BLaER1 (cell line): Measurements from ENCODE around the gene CCDC28B.
"Not testable (repeated sequence)": the region's sequence is repeated elsewhere in the genome, so short reads cannot be mapped to it uniquely, and the experiment has no call there.

Experiments
- H3K27ac ChIP-seq: shearing (Covaris generic); formaldehyde crosslinking; 2 replicates; pipeline ENCODE4 v1.8.1; 2022
- H3K27me3 ChIP-seq: shearing (Covaris generic); formaldehyde crosslinking; 2 replicates; pipeline ENCODE4 v1.8.1; 2022
- H3K36me3 ChIP-seq: shearing (Covaris generic); formaldehyde crosslinking; 2 replicates; pipeline ENCODE4 v1.8.1; 2022
- H3K4me1 ChIP-seq: shearing (Covaris generic); formaldehyde crosslinking; 2 replicates; pipeline ENCODE4 v1.8.1; 2022
- H3K4me2 ChIP-seq: shearing (Covaris generic); formaldehyde crosslinking; 2 replicates; pipeline ENCODE4 v1.8.1; 2022
- H3K4me3 ChIP-seq: shearing (Covaris generic); formaldehyde crosslinking; 2 replicates; pipeline ENCODE4 v1.8.1; 2022
- H3K9ac ChIP-seq: shearing (Covaris generic); formaldehyde crosslinking; 2 replicates; pipeline ENCODE4 v1.8.1; 2022
- H3K9me3 ChIP-seq: shearing (Covaris generic); formaldehyde crosslinking; 2 replicates; pipeline ENCODE4 v1.8.1; 2022
- H4K20me1 ChIP-seq: shearing (Covaris generic); formaldehyde crosslinking; 2 replicates; pipeline ENCODE4 v1.8.1; 2022
- Cebpa-rat ChIP-seq: shearing (Covaris generic); IDR thresholded peaks from 2 replicates; pipeline ENCODE4 v1.8.1; 2022

CCDC28B gene

GRCh38 chr1:32200226-32201010 lies at the start of gene CCDC28B:
Gene CCDC28B, plus strand, starts transcription at chr1:32200595. Its CDS starts 1,341 bp downstream, at chr1:32201936.
- H3K9ac ChIP-seq = peak within 1 kb of the TSS; percentile 77

GRCh38 chr1:32150847-32151246 lies 49.5 kb upstream of the CCDC28B start:
- no peak overlapping the region for H3K27ac ChIP-seq
- no peaks in the 10 kb centered on the region for H3K27me3 ChIP-seq
- H4K20me1 ChIP-seq = peaks cover 91% of the 10 kb centered on the region
- 0 out of 2 replicates have a peak, but pooled peaks cover 5% of the 10 kb centered on the region for H3K4me1 ChIP-seq
- no peak overlapping the region for H3K4me2 ChIP-seq
- H3K9ac ChIP-seq = no peak overlapping the region
- peaks cover 54% of the 10 kb centered on the region for H3K36me3 ChIP-seq
- no peak overlapping the region for H3K4me3 ChIP-seq
- peaks cover 30% of the 10 kb centered on the region for H3K9me3 ChIP-seq
- TF ChIP-seq Cebpa-rat = no peak

More at GRCh38 chr1:32200226-32201010, at the start of gene CCDC28B:
- peak within 1 kb of the TSS; percentile 94 for H3K4me2 ChIP-seq
- no peak for TF ChIP-seq Cebpa-rat
- H3K36me3 ChIP-seq = peaks cover 42% of the 10 kb centered on the region
- H3K27ac ChIP-seq = peak within 1 kb of the TSS; percentile 48
- H3K27me3 ChIP-seq = no peaks in the 10 kb centered on the region
- H3K9me3 ChIP-seq = no peaks in the 10 kb centered on the region
- H3K4me1 ChIP-seq = peaks cover 54% of the 10 kb centered on the region
- peaks cover 27% of the 10 kb centered on the region for H4K20me1 ChIP-seq
- H3K4me3 ChIP-seq = peak within 1 kb of the TSS; percentile 78

DNA sequence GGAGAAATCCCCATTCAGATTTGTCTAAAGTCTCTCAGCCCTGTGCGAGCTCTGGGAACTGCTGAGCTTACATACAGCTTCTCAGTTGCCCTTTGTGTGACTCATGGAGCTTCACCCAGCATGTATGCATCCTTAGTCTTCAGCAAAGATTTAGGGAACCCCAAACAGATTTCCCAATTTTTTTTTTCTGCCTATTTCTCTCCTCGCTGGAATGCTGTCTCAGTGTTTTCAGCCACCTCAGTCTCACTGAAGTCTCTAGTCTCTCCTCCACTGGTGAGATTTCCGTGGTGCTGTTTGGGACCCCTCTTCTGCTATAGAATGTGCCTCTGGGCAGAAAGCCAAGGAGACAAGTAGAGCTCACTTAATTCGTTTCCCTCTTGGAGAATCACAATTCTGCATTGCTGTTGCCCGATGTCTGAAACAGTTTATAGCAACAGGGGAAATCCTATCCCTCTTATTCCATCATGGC lies 49.0 kb upstream of the CCDC28B start:
- Histone ChIP-seq H3K36me3 (peaks cover 59% of the 10 kb centered on the region), H3K4me1 (0 out of 2 replicates have a peak, but pooled peaks cover 5% of the 10 kb centered on the region), H3K27ac (no peak overlapping the region), H4K20me1 (peaks cover 91% of the 10 kb centered on the region), H3K4me2 (no peak overlapping the region), H3K9me3 (peaks cover 30% of the 10 kb centered on the region), H3K4me3 (no peak overlapping the region), H3K9ac (no peak overlapping the region), H3K27me3 (no peaks in the 10 kb centered on the region)
- no peak for TF ChIP-seq Cebpa-rat

DNA sequence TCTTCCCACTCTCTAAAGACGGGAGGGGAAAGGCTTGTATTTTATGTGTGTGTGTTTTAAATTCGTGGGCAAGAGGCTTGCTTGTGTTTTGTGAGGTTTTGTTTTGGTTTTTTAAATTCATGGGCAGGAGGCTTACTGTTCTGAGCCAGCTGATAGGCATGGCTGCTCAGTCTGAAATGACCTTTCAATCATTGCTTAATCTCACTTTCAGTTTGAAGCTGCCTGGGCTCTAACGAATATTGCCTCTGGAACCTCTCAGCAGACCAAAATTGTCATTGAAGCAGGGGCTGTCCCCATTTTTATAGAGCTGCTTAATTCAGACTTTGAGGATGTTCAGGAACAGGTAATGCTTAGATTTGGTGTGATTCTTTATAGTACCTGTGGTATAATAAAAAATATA lies 41.2 kb upstream of the CCDC28B start:
- H3K9ac ChIP-seq = no peak overlapping the region
- no peak overlapping the region for H3K4me3 ChIP-seq
- no peaks in the 10 kb centered on the region for H3K9me3 ChIP-seq
- H3K27ac ChIP-seq = no peak overlapping the region
- no peaks in the 10 kb centered on the region for H3K4me1 ChIP-seq
- no peak overlapping the region for H3K4me2 ChIP-seq
- H4K20me1 ChIP-seq = peaks cover 22% of the 10 kb centered on the region
- no peak for TF ChIP-seq Cebpa-rat
- no peaks in the 10 kb centered on the region for H3K27me3 ChIP-seq
- H3K36me3 ChIP-seq = peaks cover 98% of the 10 kb centered on the region

DNA sequence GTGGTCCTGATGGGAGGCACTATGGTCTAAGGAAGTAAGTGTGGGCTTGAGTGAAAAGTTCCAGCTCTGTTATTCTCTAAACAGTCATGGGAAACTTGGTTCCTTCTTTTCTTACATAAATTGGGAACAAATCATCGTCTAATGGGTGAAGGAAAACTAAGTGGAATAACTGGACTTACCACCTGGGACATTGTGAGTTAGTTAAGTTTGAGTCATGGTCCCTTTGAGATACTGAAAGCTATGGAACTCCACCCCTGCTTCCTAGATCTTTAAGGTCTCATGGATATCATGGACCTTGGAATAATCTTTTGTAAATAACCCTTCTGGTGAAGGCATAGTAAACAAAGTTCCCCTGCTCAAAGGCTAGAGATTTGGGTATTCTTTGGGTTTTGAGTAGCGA lies 37.0 kb upstream of the CCDC28B start:
- Histone ChIP-seq H3K4me1 (no peaks in the 10 kb centered on the region), H4K20me1 (no peaks in the 10 kb centered on the region), H3K27ac (no peak overlapping the region), H3K4me3 (no peak overlapping the region), H3K9me3 (no peaks in the 10 kb centered on the region), H3K36me3 (peaks cover 96% of the 10 kb centered on the region), H3K9ac (no peak overlapping the region), H3K4me2 (no peak overlapping the region), H3K27me3 (no peaks in the 10 kb centered on the region)
- TF ChIP-seq Cebpa-rat = no peak

DNA sequence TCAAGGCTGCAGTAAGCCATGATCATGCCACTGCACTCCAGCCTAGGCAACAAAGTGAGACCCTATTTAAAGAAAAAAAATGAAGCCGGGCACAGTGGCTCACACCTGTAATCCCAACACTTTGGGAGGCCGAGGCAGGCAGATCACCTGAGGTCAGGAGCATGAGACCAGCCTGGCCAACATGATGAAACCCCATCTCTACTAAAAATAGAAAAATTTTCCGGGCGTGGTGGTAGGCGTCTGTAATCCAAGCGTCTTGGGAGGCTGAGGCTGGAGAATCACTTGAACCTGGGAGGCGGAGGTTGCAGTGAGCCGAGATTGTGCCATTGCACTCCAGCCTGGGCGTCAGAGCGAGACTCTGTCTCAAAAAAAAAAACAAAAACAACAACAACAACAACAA lies 34.8 kb upstream of the CCDC28B start:
- not testable (repeated sequence) for H3K9me3 ChIP-seq, H3K27me3 ChIP-seq, H3K4me1 ChIP-seq, H3K4me2 ChIP-seq, H3K9ac ChIP-seq, H3K27ac ChIP-seq, H4K20me1 ChIP-seq, H3K4me3 ChIP-seq
- peaks cover 96% of the 10 kb centered on the region for H3K36me3 ChIP-seq

DNA sequence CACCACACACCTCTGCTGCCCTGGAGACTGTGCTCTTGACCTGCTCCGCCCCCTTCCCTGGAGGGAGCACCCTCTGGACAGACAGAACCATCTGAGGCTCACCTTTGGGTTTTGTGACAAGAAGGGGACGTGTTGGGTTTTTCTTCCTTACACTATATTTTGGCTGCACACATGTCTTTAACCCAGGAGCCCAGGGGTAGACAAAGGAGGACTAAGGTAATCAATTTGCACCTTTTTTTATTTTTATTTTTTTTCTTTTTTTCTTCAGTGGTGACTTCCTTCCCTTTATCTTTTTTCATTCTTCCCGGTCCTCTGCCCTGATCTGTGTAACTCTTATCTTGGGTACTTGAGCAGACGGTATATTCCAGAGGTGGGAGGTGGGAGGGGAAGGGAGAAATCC lies 29.4 kb upstream of the CCDC28B start:
- Histone ChIP-seq H4K20me1 (no peaks in the 10 kb centered on the region), H3K9me3 (no peaks in the 10 kb centered on the region), H3K4me3 (no peak overlapping the region), H3K27ac (no peak overlapping the region), H3K4me1 (peaks cover 16% of the 10 kb centered on the region), H3K27me3 (no peaks in the 10 kb centered on the region), H3K9ac (no peak overlapping the region), H3K4me2 (no peak overlapping the region), H3K36me3 (peaks cover 94% of the 10 kb centered on the region)
- no peak for TF ChIP-seq Cebpa-rat

DNA sequence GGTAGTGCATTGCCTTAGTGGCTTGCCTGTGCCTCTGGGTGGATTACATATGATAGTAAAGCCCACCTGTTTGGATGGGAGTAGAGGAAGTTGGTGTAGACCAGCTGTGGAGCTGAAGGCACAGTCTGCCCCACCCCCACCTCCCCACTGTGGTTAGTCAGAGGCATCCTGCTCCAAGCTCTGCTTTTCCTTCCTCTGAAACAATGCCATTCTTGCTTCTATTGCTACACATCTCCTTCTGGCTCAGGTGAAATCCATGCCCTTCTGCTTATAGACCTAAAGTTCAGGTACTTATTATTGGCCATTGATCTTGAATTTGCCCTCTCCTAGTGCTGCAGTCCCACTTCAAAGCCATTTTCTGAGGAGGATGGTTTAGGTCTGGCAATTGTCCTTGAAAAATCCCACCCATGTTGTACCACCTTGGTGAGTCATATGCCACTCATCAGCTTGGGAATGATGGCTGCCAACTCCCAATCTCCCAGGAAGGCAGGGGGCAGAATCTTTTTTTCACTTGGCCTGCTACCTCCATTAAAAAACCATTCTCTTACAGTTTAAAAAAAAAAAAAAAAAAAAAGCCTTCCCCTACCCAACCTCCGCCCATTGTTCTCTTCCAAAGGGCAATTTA lies 27.7 kb upstream of the CCDC28B start:
- Histone ChIP-seq H3K9ac (no peak overlapping the region), H3K4me2 (peak overlapping the region; percentile 47), H3K27me3 (no peaks in the 10 kb centered on the region), H3K36me3 (peaks cover 77% of the 10 kb centered on the region), H3K27ac (no peak overlapping the region), H4K20me1 (no peaks in the 10 kb centered on the region), H3K4me1 (peaks cover 16% of the 10 kb centered on the region), H3K9me3 (no peaks in the 10 kb centered on the region), H3K4me3 (no peak overlapping the region)
- TF ChIP-seq Cebpa-rat = no peak

GRCh38 chr1:32178380-32179192 lies 21.8 kb upstream of the CCDC28B start:
- TF ChIP-seq Cebpa-rat = no peak
- H3K4me3 ChIP-seq = peak overlapping the region; percentile 82; the same call in 1 of the 2 replicates
- no peaks in the 10 kb centered on the region for H3K9me3 ChIP-seq
- H3K9ac ChIP-seq = peak overlapping the region; percentile 96; the same call in 1 of the 2 replicates
- peak overlapping the region; percentile 90; the same call in 1 of the 2 replicates for H3K27ac ChIP-seq
- no peaks in the 10 kb centered on the region for H3K27me3 ChIP-seq
- peaks cover 45% of the 10 kb centered on the region for H3K36me3 ChIP-seq
- peaks cover 36% of the 10 kb centered on the region for H4K20me1 ChIP-seq
- peaks cover 37% of the 10 kb centered on the region for H3K4me1 ChIP-seq
- H3K4me2 ChIP-seq = peak overlapping the region; percentile 95

GRCh38 chr1:32179193-32179442 lies 21.3 kb upstream of the CCDC28B start:
- Histone ChIP-seq H3K4me2 (peak overlapping the region; percentile 95), H3K4me1 (peaks cover 42% of the 10 kb centered on the region), H3K9me3 (no peaks in the 10 kb centered on the region), H3K9ac (peak overlapping the region; percentile 96), H3K27ac (peak overlapping the region; percentile 90), H3K27me3 (no peaks in the 10 kb centered on the region), H3K4me3 (peak overlapping the region; percentile 82), H3K36me3 (peaks cover 45% of the 10 kb centered on the region), H4K20me1 (peaks cover 41% of the 10 kb centered on the region)
- no peak for TF ChIP-seq Cebpa-rat
